ENCODE results near the gene CDKAL1.

CDKAL1 gene

GRCh38 chr6:21132446-21132845 is 598.2 kb downstream of the CDKAL1 start:
- H3K27ac ChIP-seq = no peak overlapping the region

GRCh38 chr6:21132856-21133838 is 598.9 kb downstream of the CDKAL1 start:
- Histone ChIP-seq H3K4me3 (no peak overlapping the region), H3K27ac (no peak overlapping the region)

More at GRCh38 chr6:21132446-21132845, 598.2 kb downstream of the CDKAL1 start:
- H3K4me3 ChIP-seq = no peak overlapping the region

- Histone ChIP-seq H3K4me3 (no peak overlapping the region), H3K27ac (no peak overlapping the region)
These were observed 599.6 kb downstream of the CDKAL1 start for GRCh38 chr6:21133901-21134300.

GRCh38 chr6:21134356-21134755 is 600.1 kb downstream of the CDKAL1 start:
- H3K4me3 ChIP-seq = no peak overlapping the region
- no peak overlapping the region for H3K27ac ChIP-seq

- Histone ChIP-seq H3K4me3 (no peak overlapping the region), H3K27ac (no peak overlapping the region)
These were observed 601.3 kb downstream of the CDKAL1 start for GRCh38 chr6:21135484-21136013.

GRCh38 chr6:21137700-21138335 is 603.6 kb downstream of the CDKAL1 start:
- peak overlapping the region in 1 of 21 experiments; percentile 67 for H3K27ac ChIP-seq
- H3K4me3 ChIP-seq = no peak overlapping the region

GRCh38 chr6:21138336-21139069 is 604.2 kb downstream of the CDKAL1 start:
- Histone ChIP-seq H3K27ac (peak overlapping the region in 2 of 21 experiments; percentile 43 to 67), H3K4me3 (no peak overlapping the region)

- no peak overlapping the region for H3K4me3 ChIP-seq
- H3K27ac ChIP-seq = no peak overlapping the region
These were observed 606.7 kb downstream of the CDKAL1 start for GRCh38 chr6:21140966-21141365.

GRCh38 chr6:21141616-21142303 is 607.5 kb downstream of the CDKAL1 start:
- Histone ChIP-seq H3K27ac (no peak overlapping the region), H3K4me3 (no peak overlapping the region)

- H3K4me3 ChIP-seq = no peak overlapping the region
- H3K27ac ChIP-seq = no peak overlapping the region
These were observed 608.5 kb downstream of the CDKAL1 start for GRCh38 chr6:21142741-21143140.

- Histone ChIP-seq H3K4me3 (no peak overlapping the region), H3K27ac (no peak overlapping the region)
These were observed 609.4 kb downstream of the CDKAL1 start for GRCh38 chr6:21143645-21144044.

GRCh38 chr6:21144928-21145327 is 610.7 kb downstream of the CDKAL1 start:
- no peak overlapping the region for H3K27ac ChIP-seq
- no peak overlapping the region for H3K4me3 ChIP-seq

- Histone ChIP-seq H3K4me3 (no peak overlapping the region), H3K27ac (no peak overlapping the region)
These were observed 613.7 kb downstream of the CDKAL1 start for GRCh38 chr6:21147995-21148394.

GRCh38 chr6:21149470-21149869 is 615.2 kb downstream of the CDKAL1 start:
- Histone ChIP-seq H3K27ac (no peak overlapping the region), H3K4me3 (no peak overlapping the region)

- Histone ChIP-seq H3K4me3 (no peak overlapping the region), H3K27ac (no peak overlapping the region)
These were observed 616.4 kb downstream of the CDKAL1 start for GRCh38 chr6:21150667-21151066.

GRCh38 chr6:21151119-21151518 is 616.9 kb downstream of the CDKAL1 start:
- no peak overlapping the region for H3K27ac ChIP-seq

GRCh38 chr6:21151530-21151929 is 617.3 kb downstream of the CDKAL1 start:
- H3K27ac ChIP-seq = no peak overlapping the region

More at GRCh38 chr6:21151119-21151518, 616.9 kb downstream of the CDKAL1 start:
- no peak overlapping the region for H3K4me3 ChIP-seq

GRCh38 chr6:21157186-21157929 is 623.1 kb downstream of the CDKAL1 start:
- no peak overlapping the region for H3K27ac ChIP-seq

More at GRCh38 chr6:21151530-21151929, 617.3 kb downstream of the CDKAL1 start:
- no peak overlapping the region for H3K4me3 ChIP-seq

GRCh38 chr6:21158149-21158548 is 623.9 kb downstream of the CDKAL1 start:
- no peak overlapping the region for H3K27ac ChIP-seq
- H3K4me3 ChIP-seq = no peak overlapping the region

More at GRCh38 chr6:21157186-21157929, 623.1 kb downstream of the CDKAL1 start:
- no peak overlapping the region for H3K4me3 ChIP-seq
